Measurements from ENCODE around the gene ZFHX2.
A peak's percentile ranks its signal among the peaks of the same experiment; 100 is the strongest.

ZFHX2 gene

DNA sequence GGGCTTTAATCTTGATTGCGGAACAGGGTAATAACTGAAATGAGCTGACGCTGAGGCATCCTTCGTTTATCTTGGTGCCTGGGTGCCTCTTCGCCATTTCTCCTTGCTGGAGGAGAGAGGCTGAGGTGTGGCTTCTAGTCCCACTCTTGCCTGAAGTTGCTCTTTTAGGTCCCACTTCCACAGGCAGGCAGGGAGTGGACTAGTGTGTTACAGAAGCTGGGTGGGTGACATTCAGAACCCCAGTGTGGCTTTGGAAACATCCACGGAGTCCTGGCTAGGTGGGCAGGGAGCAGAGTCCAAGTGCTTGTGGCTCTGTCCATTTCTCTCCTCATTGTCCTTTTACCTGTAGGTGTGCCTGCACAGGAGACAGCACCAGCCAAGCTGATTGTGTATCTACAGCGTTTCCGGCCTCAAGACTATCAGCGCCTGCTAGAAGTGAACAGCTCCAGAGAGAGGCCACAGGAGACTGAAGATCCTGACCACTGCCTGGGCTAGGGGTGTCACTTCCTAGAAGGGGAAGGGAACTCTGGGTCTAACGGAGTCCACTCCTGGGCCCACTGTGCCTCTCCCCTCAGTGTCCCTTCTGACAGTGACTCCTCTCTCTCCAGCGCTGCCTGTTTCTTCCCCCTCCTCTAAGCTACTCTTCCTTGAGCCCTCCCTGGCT, 6.9 kb upstream of the ZFHX2 start:
- no peak for DNase-seq
- H3K4me3 ChIP-seq (ENCODE audit: low read depth, low read length): no peak overlapping the region
- no peaks in the 10 kb centered on the region for H3K9me3 ChIP-seq
- no peaks in the 10 kb centered on the region; the same call in 1 of the 2 replicates for H3K4me1 ChIP-seq
- no peaks in the 10 kb centered on the region for H3K27me3 ChIP-seq
- peaks cover 12% of the 10 kb centered on the region for H3K36me3 ChIP-seq
- TF ChIP-seq, protein P1, sequence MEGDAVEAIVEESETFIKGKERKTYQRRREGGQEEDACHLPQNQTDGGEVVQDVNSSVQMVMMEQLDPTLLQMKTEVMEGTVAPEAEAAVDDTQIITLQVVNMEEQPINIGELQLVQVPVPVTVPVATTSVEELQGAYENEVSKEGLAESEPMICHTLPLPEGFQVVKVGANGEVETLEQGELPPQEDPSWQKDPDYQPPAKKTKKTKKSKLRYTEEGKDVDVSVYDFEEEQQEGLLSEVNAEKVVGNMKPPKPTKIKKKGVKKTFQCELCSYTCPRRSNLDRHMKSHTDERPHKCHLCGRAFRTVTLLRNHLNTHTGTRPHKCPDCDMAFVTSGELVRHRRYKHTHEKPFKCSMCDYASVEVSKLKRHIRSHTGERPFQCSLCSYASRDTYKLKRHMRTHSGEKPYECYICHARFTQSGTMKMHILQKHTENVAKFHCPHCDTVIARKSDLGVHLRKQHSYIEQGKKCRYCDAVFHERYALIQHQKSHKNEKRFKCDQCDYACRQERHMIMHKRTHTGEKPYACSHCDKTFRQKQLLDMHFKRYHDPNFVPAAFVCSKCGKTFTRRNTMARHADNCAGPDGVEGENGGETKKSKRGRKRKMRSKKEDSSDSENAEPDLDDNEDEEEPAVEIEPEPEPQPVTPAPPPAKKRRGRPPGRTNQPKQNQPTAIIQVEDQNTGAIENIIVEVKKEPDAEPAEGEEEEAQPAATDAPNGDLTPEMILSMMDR (IDR thresholded peaks at IDR 0.05; ENCODE audit: low read depth, low read length): no peak

DNA sequence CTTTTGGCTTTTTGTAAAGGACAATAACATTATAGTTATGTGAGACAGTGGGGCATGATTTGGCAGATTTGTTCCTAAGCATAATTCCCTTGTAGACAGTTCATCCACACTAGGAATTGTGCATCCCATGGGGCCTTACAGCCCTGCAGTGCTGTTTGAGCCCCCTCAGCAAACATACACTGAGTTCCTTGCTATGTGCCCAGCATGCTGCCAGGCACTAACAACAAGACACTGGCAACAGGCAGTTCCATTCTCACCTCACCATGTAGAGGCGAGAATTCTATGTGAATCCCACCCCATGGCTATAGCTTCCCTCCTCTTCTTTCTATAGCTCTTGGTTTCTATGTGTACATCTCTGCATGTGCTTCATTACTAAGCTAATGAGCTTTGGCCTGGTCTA, 6.4 kb upstream of the ZFHX2 start:
- H3K36me3 ChIP-seq: peaks cover 12% of the 10 kb centered on the region
- TF ChIP-seq, protein P1 (IDR thresholded peaks at IDR 0.05; ENCODE audit: low read depth, low read length): no peak
- no peaks in the 10 kb centered on the region for H3K9me3 ChIP-seq
- no peaks in the 10 kb centered on the region; the same call in 1 of the 2 replicates for H3K4me1 ChIP-seq
- no peak for DNase-seq
- H3K4me3 ChIP-seq (ENCODE audit: low read depth, low read length): no peak overlapping the region
- H3K27me3 ChIP-seq: no peaks in the 10 kb centered on the region

DNA sequence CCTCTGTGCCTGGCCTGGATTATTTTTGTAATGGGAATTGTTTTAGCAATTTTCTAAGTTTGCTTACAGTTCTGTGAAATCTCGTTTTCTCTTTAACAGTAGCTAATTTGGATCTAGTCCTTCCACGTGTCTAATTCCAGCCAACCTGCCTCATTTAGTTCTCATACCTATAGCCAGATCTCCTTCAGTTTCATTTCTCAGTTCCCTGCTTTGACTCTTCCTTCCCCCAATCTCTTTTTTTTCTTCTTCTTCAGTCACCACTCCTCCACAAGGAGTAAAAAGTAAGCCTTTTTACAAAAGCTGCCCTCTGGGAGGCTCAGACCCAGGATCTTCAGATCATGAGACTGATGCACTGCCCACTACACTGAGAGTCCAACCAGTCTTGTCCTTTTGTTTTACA, 6.0 kb upstream of the ZFHX2 start:
- H3K4me1 ChIP-seq: no peaks in the 10 kb centered on the region; the same call in 1 of the 2 replicates
- no peak for DNase-seq
- H3K36me3 ChIP-seq: peaks cover 12% of the 10 kb centered on the region
- H3K27me3 ChIP-seq: no peaks in the 10 kb centered on the region
- TF ChIP-seq, protein P1 (IDR thresholded peaks at IDR 0.05; ENCODE audit: low read depth, low read length): no peak
- H3K4me3 ChIP-seq (ENCODE audit: low read depth, low read length): no peak overlapping the region
- no peaks in the 10 kb centered on the region for H3K9me3 ChIP-seq

DNA sequence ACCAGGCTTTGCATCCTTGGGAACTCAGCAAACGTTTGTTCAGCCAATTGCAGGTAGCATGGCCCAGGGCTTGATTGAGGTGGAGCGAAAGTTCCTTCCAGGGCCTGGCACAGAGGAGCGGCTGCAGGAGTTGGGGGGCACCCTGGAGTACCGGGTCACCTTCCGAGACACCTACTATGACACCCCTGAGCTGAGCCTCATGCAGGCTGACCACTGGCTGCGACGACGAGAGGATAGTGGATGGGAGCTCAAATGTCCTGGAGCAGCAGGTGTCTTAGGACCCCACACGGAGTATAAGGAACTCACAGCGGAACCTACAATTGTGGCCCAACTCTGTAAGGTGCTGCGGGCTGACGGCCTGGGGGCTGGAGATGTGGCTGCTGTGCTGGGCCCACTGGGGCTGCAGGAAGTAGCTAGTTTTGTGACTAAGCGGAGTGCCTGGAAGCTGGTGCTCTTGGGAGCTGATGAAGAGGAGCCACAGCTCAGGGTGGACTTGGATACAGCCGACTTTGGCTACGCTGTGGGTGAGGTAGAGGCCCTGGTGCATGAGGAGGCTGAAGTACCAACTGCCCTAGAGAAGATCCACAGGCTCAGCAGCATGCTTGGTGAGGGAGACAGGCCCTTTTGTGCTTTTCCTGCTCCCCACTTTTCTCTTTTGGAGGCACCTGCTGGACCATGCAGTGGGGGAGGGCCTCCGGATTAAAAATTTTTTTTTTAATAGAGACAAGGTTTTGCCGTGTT, 5.3 kb upstream of the ZFHX2 start:
- Histone ChIP-seq H3K9me3 (no peaks in the 10 kb centered on the region), H3K4me1 (no peaks in the 10 kb centered on the region; the same call in 1 of the 2 replicates), H3K36me3 (peaks cover 12% of the 10 kb centered on the region), H3K27me3 (no peaks in the 10 kb centered on the region), H3K4me3 (ENCODE audit: low read depth, low read length) (peak overlapping the region; percentile 73)
- TF ChIP-seq, protein P1 (IDR thresholded peaks at IDR 0.05; ENCODE audit: low read depth, low read length): no peak
- DNase-seq: no peak

DNA sequence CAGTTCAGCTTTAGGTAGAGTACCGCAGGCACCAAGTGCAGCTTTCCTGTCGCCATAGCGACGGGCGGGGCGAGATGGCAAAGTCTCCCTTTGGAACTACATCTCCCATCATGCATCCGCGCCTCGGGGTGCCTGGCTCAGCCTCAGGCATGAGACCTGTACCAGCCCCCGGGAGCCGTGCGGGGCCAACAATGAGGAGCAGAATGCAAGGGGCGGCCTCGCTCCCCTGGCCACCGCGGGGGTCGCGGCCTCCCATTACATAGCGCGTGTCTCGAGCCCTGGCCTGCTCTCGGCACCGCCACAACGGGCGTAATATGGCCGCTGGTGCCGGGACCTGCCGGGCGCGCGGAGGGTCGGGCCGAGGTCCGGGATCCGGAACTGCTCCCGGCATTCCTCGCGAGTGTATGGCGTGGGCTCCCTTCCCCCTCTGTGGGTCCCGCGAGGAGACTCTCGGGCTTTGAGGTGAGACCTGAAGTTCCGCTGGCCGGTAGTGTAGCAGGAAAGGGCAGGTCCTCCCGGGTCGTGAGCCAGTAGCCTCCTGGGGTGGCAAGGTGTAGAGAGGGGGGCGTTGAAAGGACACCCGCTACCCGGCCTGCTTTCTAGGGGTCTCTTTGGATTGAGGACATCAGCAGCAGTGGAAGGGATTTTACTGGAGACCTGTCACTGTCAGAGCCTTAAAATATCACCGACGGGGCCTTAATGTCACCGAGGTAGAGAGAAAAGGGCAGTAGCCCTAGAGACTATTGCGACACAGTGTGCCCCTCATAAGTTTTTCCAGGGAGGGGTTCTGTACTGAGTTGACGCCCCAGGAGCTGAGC, 4.5 kb upstream of the ZFHX2 start, which contains the start of gene THTPA:
THTPA (plus strand) TSS at position 390 of the 818 bp plus-strand sequence. CDS start 487 bp downstream, outside the sequence.
- TF ChIP-seq, protein P1 (IDR thresholded peaks at IDR 0.05; ENCODE audit: low read depth, low read length): no peak

More for the DNA sequence above, 4.5 kb upstream of the ZFHX2 start, which contains the start of gene THTPA:
- H3K4me3 ChIP-seq (ENCODE audit: low read depth, low read length): peak within 1 kb of the TSS; percentile 73
- peak; percentile 95 for DNase-seq
- no peaks in the 10 kb centered on the region for H3K27me3 ChIP-seq
- H3K4me1 ChIP-seq: no peaks in the 10 kb centered on the region; the same call in 1 of the 2 replicates
- H3K9me3 ChIP-seq: no peaks in the 10 kb centered on the region
- peaks cover 12% of the 10 kb centered on the region for H3K36me3 ChIP-seq
